Measurements from ENCODE around the gene CRIM1. TPM values are rescaled to one million over a fixed set of nuclear protein-coding genes. Genes with fewer than 3 reads are reported as not detected.

CRIM1 gene
- total and polyA plus RNA-seq, 2 of the 8 experiments (the other 6 are each of a cell fraction or from before 2014, with no cell fraction given) = 9.4 to 28.4 TPM

DNA sequence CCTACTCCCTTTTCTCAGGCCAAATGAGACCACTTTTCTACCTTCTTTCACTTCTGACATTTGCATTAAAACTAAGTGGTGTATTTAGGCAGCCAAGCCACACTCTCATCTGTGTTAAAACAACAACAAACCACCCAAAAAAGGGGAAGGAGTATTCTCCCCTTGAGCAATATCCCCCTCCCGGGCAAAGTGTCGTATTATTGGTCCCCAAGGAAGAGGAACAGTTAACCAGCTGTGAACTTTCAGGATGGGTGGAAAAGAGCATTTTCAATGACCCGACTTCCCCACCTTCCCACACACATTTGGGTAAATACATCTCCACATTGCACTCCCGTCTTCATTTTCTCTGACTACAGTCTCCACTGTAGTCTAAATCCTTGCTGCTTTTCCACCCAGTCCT, 198.1 kb downstream of the CRIM1 start:
- H4K91ac ChIP-seq (replicated peaks; ENCODE audit: insufficient read length, low read length) = no peak overlapping the region
- no peaks in the 10 kb centered on the region; the same call in 1 of the 2 replicates for H3K79me1 ChIP-seq (ENCODE audit: low read depth, low read length)
- H3K4me2 ChIP-seq (ENCODE audit: insufficient read depth in 1 of 2, low read depth in 2 of 2, low read length in 2 of 2) = no peak overlapping the region
- TF ChIP-seq, protein P1, sequence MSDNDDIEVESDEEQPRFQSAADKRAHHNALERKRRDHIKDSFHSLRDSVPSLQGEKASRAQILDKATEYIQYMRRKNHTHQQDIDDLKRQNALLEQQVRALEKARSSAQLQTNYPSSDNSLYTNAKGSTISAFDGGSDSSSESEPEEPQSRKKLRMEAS (IDR thresholded peaks at IDR 0.05) = no peak
- no peak overlapping the region for H2BK120ac ChIP-seq (replicated peaks; ENCODE audit: low read depth, low read length)
- no peak overlapping the region for H2BK12ac ChIP-seq (ENCODE audit: low read depth, low read length)
- no peak overlapping the region for H3K4ac ChIP-seq (replicated peaks; ENCODE audit: insufficient read length, low read depth, low read length)
- no peak overlapping the region for H3K4me3 ChIP-seq (ENCODE audit: extremely low read depth in 1 of 4, insufficient read depth in 2 of 4, low read depth in 3 of 4, low read length in 4 of 4)
- H3K18ac ChIP-seq (ENCODE audit: extremely low read depth, low read length) = no peak overlapping the region
- H3K14ac ChIP-seq (ENCODE audit: insufficient read length) = no peak overlapping the region
- no peak overlapping the region for H2BK5ac ChIP-seq (ENCODE audit: low read depth, low read length)
- DNase-seq (ENCODE audit: low read depth in 1 of 2, low spot score in 2 of 2) (no peak), FAIRE-seq (no peak)
- H2BK20ac ChIP-seq (ENCODE audit: low read length) = no peak overlapping the region
- H3K56ac ChIP-seq (replicated peaks; ENCODE audit: insufficient read length, low read depth, low read length) = no peak overlapping the region
- no peaks in the 10 kb centered on the region for H3K23me2 ChIP-seq (ENCODE audit: low read depth, low read length)
- CTCF ChIA-PET (ENCODE audit: partially characterized antibody) = interaction anchor here (0.9 to 2.7 kb wide), 5 partner anchors 9 to 111 kb away, joined by 3 to 15 read pairs (median 8); no protein-coding TSS in a partner anchor
- peaks cover 0 to 18% (median 5%) of the 10 kb centered on the region in 4 experiments; a peak in 7 of 8 replicates for H3K36me3 ChIP-seq (ENCODE audit: control insufficient read depth in 2 of 4, insufficient read depth in 4 of 4, low read length in 3 of 4)
- no peak overlapping the region for H4K8ac ChIP-seq (ENCODE audit: extremely low read depth, insufficient read depth, low read length)
- H4K20me1 ChIP-seq (replicated peaks in 1 of 2; ENCODE audit: control insufficient read depth in 1 of 2, insufficient read depth in 2 of 2, low read length in 2 of 2) = peaks cover 0 to 1% of the 10 kb centered on the region in 2 experiments
- H2AFZ ChIP-seq (ENCODE audit: low read length) = no peak overlapping the region
- no peak overlapping the region for H2AK5ac ChIP-seq (ENCODE audit: low read depth, low read length)
- peaks cover 0 to 2% (median 0%) of the 10 kb centered on the region in 4 experiments; a peak in 1 of 7 replicates for H3K4me1 ChIP-seq (replicated peaks in 1 of 4; ENCODE audit: control insufficient read depth in 3 of 4, insufficient read depth in 4 of 4, low read length in 3 of 4)
- H3K23ac ChIP-seq (ENCODE audit: insufficient read length) = no peak overlapping the region
- WGBS, 2 experiments (ENCODE audit: extremely low coverage in 1 of 2, insufficient coverage in 1 of 2, insufficient read length in 1 of 2, insufficient replicate concordance in 2 of 2, low coverage in 1 of 2, low lambda C conversion rate in 2 of 2, missing lambda C conversion rate in 1 of 2) = 90% methylated on average over 4 of the region's 4 CpGs; no CpG with 5 or more reads in 1 of the 2 experiments
- no peak overlapping the region for H2BK15ac ChIP-seq (ENCODE audit: low read length)
- no peaks in the 10 kb centered on the region for H3K27me3 ChIP-seq (replicated peaks in 1 of 4; ENCODE audit: control insufficient read depth in 3 of 4, extremely low read depth in 1 of 4, insufficient read depth in 3 of 4, low read length in 3 of 4)
- no peak overlapping the region for H3K9ac ChIP-seq (replicated peaks in 1 of 4; ENCODE audit: extremely low read depth in 1 of 4, low read depth in 3 of 4, low read length in 3 of 4)
- POLR2A ChIA-PET (ENCODE audit: partially characterized antibody) = interaction anchor here (0.8 kb wide), 1 partner anchor 11 kb away, joined by 3 read pairs; no protein-coding TSS in a partner anchor
- H3K9me3 ChIP-seq (ENCODE audit: insufficient read depth in 2 of 2, low read depth in 1 of 2, low read length in 1 of 2) = no peaks in the 10 kb centered on the region
- no peak overlapping the region for H3K27ac ChIP-seq (ENCODE audit: low read depth, low read length)
- H4K5ac ChIP-seq (ENCODE audit: insufficient read length, low read depth, low read length) = no peak overlapping the region
- no peaks in the 10 kb centered on the region for H3K79me2 ChIP-seq (ENCODE audit: control insufficient read depth in 1 of 2, insufficient read depth in 2 of 2, low read length in 2 of 2)
